Measurements from ENCODE around the gene NPAP1.
"Not testable (repeated sequence)": the region's sequence is repeated elsewhere in the genome, so short reads cannot be mapped to it uniquely, and the experiment has no call there.

The NPAP1 gene

GRCh38 chr15:24675332-24676144 lies at the start of gene NPAP1:
Gene NPAP1 (plus strand): TSS chr15:24675775. CDS start chr15:24675868, 93 bp downstream.
- in situ Hi-C loops (cut with HindIII; ENCODE audit: low sequenced_read_pairs) = no loop called here

GRCh38 chr15:24627443-24627842 lies 48.1 kb upstream of the NPAP1 start:
- in situ Hi-C loops (cut with HindIII; ENCODE audit: low sequenced_read_pairs) = no loop called here

DNA sequence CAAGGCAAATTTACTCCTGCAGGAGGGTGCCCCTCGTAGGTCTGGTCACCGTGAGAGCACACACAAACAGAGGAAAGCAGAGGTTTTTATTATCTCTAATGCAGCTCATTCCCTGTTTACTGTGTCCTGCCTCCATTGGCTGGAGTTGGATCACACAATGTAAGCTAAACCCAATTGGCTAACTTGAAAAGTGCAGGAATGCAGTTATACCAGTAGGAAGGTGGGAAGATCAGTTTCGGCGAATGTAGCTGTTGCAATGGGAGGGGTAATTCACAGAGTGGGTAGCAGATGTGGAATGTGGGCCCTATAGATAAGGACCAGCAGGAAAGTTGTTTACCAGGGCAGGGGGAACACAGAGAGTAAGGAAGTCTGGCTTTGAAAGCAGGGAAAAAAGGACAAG lies 42.5 kb upstream of the NPAP1 start:
- in situ Hi-C loops (cut with HindIII; ENCODE audit: low sequenced_read_pairs) = no loop called here

GRCh38 chr15:24639412-24639811 lies 36.2 kb upstream of the NPAP1 start:
- in situ Hi-C loops (cut with HindIII; ENCODE audit: low sequenced_read_pairs) = not testable (repeated sequence)

DNA sequence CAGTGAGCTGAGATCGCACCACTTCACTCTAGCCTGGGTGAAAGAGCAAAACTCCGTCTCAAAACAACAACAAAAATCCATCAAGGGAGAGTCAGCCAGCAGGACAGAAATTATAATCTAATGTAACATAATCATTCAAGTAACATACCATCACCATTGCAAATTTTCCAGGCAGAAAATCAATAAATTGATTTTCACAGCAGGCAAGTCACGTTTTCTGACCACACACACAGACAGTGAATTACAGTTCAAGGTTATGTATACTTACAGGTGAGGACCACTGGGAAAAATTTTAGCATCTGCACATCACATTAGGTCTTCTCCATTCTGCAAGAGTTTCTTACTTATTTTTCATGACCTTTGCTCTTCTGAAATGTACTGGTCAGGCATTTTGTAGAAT lies 29.9 kb upstream of the NPAP1 start:
- in situ Hi-C loops (cut with HindIII; ENCODE audit: low sequenced_read_pairs) = no loop called here

GRCh38 chr15:24659622-24660021 lies 16.0 kb upstream of the NPAP1 start:
- in situ Hi-C loops (cut with HindIII; ENCODE audit: low sequenced_read_pairs) = no loop called here

GRCh38 chr15:24662991-24663390 lies 12.6 kb upstream of the NPAP1 start:
- in situ Hi-C loops (cut with HindIII; ENCODE audit: low sequenced_read_pairs) = no loop called here

- in situ Hi-C loops (cut with HindIII; ENCODE audit: low sequenced_read_pairs) = no loop called here
Measured at GRCh38 chr15:24676431-24676830, 856 bp downstream of the NPAP1 start.

DNA sequence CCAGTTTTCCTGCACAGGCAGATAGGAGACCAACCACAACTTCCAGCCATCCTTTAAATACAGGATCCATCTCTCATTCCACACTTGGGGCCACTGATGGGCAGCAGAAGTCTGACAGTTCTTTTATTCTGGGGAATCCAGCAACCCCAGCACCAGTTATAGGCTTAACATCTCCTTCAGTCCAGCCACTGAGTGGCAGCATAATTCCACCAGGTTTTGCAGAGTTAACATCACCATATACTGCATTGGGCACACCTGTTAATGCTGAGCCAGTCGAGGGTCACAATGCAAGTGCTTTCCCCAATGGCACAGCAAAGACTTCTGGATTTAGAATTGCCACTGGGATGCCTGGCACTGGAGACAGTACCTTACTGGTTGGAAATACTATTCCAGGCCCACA lies 2.9 kb downstream of the NPAP1 start:
- in situ Hi-C loops (cut with HindIII; ENCODE audit: low sequenced_read_pairs) = no loop called here

DNA sequence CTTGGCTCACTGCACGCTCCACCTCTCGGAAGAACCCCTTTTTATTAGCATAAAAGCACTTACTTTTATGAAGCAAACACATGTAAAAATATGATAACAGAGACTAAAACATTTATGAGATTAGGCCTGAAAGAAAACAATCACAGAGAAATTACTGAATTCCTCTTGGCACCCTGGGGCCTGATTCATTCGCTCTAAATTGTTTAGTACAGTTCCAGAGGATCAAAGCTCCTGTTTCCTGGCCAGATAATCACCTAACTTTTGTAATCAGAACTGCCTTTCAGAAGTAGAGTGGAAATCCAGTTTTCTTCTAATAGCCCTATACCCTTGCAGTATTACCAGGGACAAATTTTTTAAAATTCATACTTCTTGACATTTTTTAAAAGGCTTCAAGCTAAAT lies 6.4 kb downstream of the NPAP1 start:
- in situ Hi-C loops (cut with HindIII; ENCODE audit: low sequenced_read_pairs) = no loop called here

- in situ Hi-C loops (cut with HindIII; ENCODE audit: low sequenced_read_pairs) = not testable (repeated sequence)
Measured at GRCh38 chr15:24682905-24683304, 7.3 kb downstream of the NPAP1 start.

GRCh38 chr15:24683736-24684135 lies 8.2 kb downstream of the NPAP1 start:
- in situ Hi-C loops (cut with HindIII; ENCODE audit: low sequenced_read_pairs) = no loop called here

GRCh38 chr15:24684313-24684712 lies 8.7 kb downstream of the NPAP1 start:
- in situ Hi-C loops (cut with HindIII; ENCODE audit: low sequenced_read_pairs) = no loop called here

DNA sequence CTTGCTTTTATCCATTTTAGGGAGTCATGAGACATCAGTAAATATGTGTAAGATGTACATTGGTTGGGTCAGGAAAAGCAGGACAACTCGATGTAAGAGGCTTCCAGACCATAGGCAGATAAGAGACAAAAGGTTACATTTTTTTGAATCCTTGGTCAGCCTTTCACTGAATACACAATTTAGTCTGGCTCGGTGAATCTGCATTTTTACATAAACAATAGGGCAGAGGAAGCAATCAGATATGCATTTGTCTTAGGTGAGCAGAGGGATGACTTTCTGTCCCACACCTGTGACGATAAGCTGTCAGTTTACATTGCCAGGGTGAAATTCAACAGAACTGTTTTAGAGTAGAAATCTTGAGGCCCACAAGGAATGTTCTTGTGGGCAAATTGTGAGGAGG lies 20.6 kb downstream of the NPAP1 start:
- in situ Hi-C loops (cut with HindIII; ENCODE audit: low sequenced_read_pairs) = no loop called here

GRCh38 chr15:24696842-24697241 lies 21.3 kb downstream of the NPAP1 start:
- in situ Hi-C loops (cut with HindIII; ENCODE audit: low sequenced_read_pairs) = no loop called here

- in situ Hi-C loops (cut with HindIII; ENCODE audit: low sequenced_read_pairs) = no loop called here
Measured at GRCh38 chr15:24718289-24719082, 42.9 kb downstream of the NPAP1 start.

DNA sequence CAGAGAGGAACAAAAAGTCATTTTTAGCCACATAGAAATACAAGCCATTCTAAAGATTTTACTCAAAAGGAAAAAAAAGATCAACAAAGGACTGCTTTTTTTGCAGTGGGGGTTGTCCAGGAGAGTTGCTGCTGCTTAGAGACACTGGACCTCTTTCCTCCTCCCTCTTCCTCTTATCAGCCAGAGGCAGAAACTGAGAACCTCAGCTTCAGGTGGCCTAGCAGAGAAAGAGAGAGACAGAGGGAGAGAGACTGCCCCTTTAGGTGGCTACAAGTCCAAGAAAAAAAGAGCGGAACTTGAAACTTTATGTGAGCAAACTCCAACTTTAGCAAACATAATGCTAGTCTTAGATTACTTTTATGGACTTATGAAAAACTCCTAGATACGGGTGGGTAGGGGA lies 54.2 kb downstream of the NPAP1 start:
- in situ Hi-C loops (cut with HindIII; ENCODE audit: low sequenced_read_pairs) = no loop called here

Measured in DLD1 (cell line).